GM21825 (cell line): ENCODE measurements around the gene ADAM12.

ENCODE experiments used
- ATAC-seq: cut with Tn5 transposase; IDR thresholded peaks from one replicate; pipeline ENCODE4 v1.9.1; 2021; ENCODE audit warnings: mild to moderate bottlenecking, moderate library complexity; ENCODE audit not compliant: unreplicated experiment

The ADAM12 gene

DNA sequence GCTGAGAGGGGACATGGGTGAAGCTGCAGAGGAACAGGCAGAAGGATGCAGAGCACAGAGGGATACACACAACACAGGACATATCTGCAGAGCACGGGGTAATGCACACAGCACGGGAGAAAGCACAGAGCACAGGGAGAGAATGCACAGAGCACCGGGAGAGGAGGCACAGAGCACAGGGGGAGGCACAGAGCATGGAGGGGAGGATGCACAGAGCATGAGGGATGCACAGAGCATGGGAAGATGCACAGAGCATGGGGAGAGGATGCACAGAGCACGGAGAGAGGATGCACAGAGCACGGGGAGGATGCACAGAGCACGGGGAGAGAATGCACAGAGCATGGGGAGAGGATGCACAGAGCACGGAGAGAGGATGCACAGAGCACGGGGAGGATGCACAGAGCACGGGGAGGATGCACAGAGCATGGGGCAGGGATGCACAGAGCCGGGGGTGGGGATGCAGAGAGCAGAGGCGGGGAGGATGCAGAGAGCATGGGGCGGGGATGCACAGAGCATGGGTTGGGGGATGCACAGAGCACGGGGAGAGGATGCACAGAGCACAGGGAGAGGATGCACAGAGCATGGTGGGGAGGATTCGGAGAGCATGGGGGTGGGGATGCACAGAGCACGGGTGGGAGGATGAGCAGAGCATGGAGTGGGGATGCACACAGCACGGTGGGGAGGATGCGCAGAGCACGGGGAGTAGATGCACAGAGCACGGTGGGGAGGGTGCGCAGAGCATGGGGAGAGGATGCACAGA lies 230.0 kb downstream of the ADAM12 start:
- no peak for ATAC-seq

DNA sequence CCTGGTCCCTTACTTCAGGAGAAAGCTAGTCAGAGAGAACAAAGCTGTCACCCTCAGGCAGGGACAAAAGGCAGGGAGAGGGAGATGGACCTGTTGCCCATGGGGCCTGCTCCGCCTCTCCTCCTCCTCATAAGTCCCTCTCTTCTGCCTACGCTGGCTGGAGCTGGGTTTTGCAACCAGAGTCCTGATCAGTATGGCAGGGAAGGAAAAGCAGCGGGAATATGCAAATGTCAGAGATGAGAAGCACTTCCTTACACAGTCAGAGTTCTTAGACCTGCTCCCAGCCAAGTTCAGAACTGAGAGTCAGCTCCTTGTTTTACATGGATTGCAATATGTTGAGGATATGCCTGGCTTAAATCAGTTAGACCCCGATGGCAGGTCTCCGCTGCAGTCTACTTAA lies 231.1 kb downstream of the ADAM12 start:
- ATAC-seq = no peak

GRCh38 chr10:126156503-126156902 lies 231.8 kb downstream of the ADAM12 start:
- no peak for ATAC-seq

GRCh38 chr10:126156012-126156411 lies 232.3 kb downstream of the ADAM12 start:
- ATAC-seq = no peak

GRCh38 chr10:126155528-126155927 lies 232.7 kb downstream of the ADAM12 start:
- ATAC-seq = no peak

DNA sequence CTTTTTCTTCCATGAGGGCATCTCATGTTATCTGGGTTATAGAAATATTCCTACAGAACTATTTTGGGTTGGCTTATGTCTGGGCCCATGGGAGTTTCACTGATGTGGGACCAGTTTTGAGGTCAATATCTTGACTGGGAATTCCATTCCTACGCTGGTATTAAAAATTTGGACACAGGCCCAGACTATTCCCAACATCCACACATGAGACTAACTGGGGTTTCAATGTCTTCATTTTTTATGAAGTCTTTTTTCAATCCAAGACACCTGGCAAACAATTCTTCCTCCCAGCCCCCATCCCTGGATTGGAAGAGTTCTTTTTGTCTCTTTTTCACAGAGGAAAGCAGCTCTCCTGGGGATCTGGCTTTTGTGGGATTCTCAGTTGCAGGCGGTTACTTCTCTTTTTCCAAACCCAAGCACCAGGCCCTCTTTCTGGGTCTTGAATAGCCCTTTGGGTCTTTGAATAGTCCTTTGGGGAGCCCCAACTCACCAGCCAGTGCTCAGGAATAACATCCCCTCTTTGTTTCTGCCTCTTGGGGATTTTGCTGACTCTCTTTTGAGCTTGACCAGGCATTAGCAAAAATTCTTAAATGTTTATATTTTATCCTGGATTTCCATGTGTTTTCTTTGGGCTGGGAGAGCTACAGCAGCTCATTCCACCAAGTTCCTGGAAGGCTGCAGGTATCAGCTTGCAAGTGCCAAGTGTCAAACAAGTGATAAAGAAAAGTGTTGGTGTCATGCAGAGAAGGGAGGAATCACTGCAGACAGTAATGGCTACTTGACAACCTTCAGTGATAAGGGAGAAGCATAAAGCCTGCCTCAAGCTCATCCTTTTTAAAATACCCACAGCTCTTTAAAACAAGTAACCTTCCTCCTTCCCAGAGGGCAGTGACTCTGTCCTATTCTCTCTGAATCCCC lies 234.3 kb downstream of the ADAM12 start:
- ATAC-seq = no peak

GRCh38 chr10:126147866-126148587 lies 240.2 kb downstream of the ADAM12 start:
- no peak for ATAC-seq

DNA sequence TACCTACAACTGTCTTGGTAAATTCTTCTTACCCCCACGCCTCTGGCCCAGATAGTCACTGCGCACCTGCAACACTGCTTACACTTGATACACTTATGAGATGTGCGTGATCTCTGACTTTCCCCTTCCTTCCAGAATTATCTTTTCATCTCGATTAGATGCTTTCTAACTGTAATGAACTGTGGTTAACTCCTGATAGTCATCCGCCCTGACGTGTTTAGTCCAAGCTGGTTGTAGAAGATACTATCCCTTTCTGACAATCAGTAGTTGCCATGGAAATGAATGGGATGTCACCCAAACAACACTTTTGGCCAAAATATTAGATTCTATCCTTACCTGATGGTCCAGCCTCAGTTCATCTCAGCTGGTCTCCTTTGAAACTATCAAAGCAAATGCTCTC lies 241.5 kb downstream of the ADAM12 start:
- no peak for ATAC-seq

DNA sequence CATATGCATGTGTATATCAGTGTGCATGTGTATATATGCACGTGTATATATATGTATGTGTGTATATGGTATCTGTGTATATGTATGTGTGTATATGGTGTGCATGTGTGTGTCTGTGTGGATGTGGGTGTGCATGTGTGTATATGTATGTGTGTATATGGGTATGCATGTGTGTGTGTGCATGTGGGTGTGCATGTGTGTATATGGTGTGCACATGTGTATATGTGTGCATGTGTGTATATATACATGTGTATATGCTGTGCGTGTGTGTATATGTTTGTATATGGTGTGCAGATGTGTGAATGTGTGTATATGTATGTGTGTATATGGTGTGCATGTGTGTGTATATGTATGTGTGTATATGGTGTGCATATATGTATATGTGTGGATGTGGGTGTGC lies 245.2 kb downstream of the ADAM12 start:
- no peak for ATAC-seq

- ATAC-seq = no peak
Measured at GRCh38 chr10:126140746-126141273, 247.5 kb downstream of the ADAM12 start.

DNA sequence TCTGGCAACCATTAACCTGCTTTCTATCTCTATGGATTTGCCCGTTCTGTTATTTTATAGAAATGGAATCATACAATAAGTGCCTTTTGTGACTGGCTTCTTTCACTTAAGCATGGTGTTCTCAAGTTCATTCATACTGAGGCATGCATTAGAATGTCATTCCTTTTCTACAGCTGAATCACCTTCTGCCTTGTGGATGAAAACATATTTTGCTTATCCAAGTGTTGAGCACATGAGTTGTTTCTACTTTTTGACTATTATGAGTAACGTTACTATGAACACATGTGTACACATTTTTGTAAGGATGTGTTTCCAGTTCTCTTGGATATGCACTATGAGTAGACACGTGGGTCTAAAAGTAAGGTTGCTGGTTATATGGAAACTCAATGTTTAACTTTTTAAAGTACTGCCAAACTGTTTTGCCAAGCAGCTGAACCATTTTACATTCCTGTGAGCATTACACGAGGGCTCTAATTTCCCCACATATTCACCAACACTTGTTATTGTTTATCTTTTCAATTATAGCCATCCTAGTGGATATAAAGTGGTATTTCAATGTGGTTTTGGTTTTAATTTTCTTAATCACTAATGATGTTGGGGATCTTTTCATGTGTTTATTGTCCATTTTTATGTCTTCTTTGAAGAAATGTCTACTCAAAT lies 250.6 kb downstream of the ADAM12 start:
- ATAC-seq = no peak

GRCh38 chr10:126135941-126136595 lies 252.2 kb downstream of the ADAM12 start:
- no peak for ATAC-seq

DNA sequence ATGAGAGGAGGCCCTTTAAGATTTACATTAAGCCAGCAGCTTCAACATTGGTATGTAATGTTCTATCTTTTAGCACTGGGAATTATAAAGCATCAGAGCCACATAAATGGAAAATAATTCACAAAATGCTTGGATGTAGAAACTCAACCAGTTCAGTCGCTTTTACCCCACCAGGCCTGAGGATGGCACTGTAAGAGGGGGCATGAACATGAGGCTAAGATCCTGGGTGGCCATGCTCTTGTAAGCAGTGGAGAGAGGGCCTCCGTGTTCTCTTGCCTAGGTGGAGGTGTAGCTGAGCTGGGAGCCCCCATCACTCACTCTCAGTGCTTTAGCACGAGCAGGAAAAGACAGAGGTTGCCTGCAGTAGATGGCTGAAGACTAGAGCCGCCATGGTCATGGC lies 253.1 kb downstream of the ADAM12 start:
- ATAC-seq = no peak

GRCh38 chr10:126133906-126134656 lies 254.2 kb downstream of the ADAM12 start:
- ATAC-seq = no peak

GRCh38 chr10:126133082-126133620 lies 255.1 kb downstream of the ADAM12 start:
- no peak for ATAC-seq

DNA sequence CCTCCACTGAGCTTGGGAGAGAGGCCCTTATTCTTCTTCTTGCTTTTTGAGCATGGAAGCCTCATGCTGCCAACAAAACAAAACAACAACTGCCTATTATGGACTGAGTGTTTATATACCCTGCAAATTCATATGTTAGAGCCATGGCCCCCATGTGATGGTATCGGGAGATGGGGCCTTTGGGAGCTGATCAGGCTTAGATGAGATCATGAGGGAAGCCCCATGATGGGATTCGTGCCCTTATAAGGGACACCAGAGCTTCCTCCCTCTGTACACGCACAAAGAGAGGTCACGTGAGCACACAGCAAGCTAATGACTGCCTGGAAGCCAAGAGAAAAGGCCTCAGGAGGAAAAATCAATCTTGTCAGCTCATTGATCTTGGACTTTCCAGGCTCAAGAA lies 256.9 kb downstream of the ADAM12 start:
- no peak for ATAC-seq

GRCh38 chr10:126130271-126130710 lies 258.0 kb downstream of the ADAM12 start:
- no peak for ATAC-seq

- ATAC-seq = no peak
Measured at GRCh38 chr10:126129026-126129425, 259.3 kb downstream of the ADAM12 start.

DNA sequence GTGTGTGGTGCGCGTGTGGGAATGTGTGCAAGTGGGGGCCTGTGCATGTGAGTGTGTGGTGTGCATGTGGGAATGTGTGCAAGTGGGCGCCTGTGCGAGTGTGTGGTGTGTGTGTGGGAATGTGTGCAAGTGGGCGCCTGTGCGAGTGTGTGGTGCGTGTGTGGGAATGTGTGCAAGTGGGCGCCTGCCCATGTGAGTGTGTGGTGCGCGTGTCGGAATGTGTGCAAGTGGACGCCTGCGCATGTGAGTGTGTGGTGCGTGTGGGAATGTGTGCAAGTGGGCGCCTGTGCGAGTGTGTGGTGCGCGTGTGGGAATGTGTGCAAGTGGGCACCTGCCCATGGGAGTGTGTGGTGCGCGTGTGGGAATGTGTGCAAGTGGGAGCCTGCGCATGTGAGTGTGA lies 259.7 kb downstream of the ADAM12 start:
- ATAC-seq = no peak
